Right renal pelvis (tissue), 4 donors: ENCODE results near the gene STXBP3. TPM values are rescaled to one million over a fixed set of nuclear protein-coding genes. Genes with fewer than 3 reads are reported as not detected.

Source experiments
- DNase-seq, 4 donors: peaks; one replicate each; pipeline ENCODE4 v3.0.0-alpha.2; 2013; ENCODE audit warnings: low read depth in 4 of 4, low spot score in 3 of 4, missing footprints in 1 of 4
- polyA plus RNA-seq, 4 donors: library from polyadenylated mRNA; unstranded; fragments of 120-200 nt; gene quantifications; one replicate each; pipeline ENCODE4 v1.2.1, GENCODE V29; 2013; ENCODE audit not compliant: insufficient read length in 4 of 4

STXBP3 gene
- polyA plus RNA-seq, 4 donors = 61.1 to 85.1 (median 76.3) TPM

- DNase-seq = no peak
Measured at GRCh38 chr1:108792420-108792819, 45.9 kb downstream of the STXBP3 start.

GRCh38 chr1:108799001-108799400, 52.5 kb downstream of the STXBP3 start:
- DNase-seq = no peak

GRCh38 chr1:108801101-108801500, 54.6 kb downstream of the STXBP3 start:
- DNase-seq = no peak

GRCh38 chr1:108803548-108803947, 57.1 kb downstream of the STXBP3 start:
- DNase-seq = no peak

- DNase-seq = no peak
Measured at GRCh38 chr1:108808438-108808837, 62.0 kb downstream of the STXBP3 start.

GRCh38 chr1:108811611-108812010, 65.1 kb downstream of the STXBP3 start:
- DNase-seq = no peak

GRCh38 chr1:108813326-108813725, 66.9 kb downstream of the STXBP3 start:
- DNase-seq = no peak

GRCh38 chr1:108814343-108815125, 68.1 kb downstream of the STXBP3 start:
- DNase-seq = peak in 1 of 4 donors; percentile 7

GRCh38 chr1:108815566-108815965, 69.1 kb downstream of the STXBP3 start:
- no peak for DNase-seq

- DNase-seq = peak; percentile 44 to 68 (median 61)
Measured at GRCh38 chr1:108816049-108816893, 69.8 kb downstream of the STXBP3 start.

- DNase-seq = no peak
Measured at GRCh38 chr1:108817016-108817415, 70.5 kb downstream of the STXBP3 start.

- no peak for DNase-seq
Measured at GRCh38 chr1:108817811-108818210, 71.3 kb downstream of the STXBP3 start.

- no peak for DNase-seq
Measured at GRCh38 chr1:108819878-108820277, 73.4 kb downstream of the STXBP3 start.

GRCh38 chr1:108823632-108824031, 77.2 kb downstream of the STXBP3 start:
- no peak for DNase-seq

GRCh38 chr1:108824051-108824450, 77.6 kb downstream of the STXBP3 start:
- no peak for DNase-seq

- DNase-seq = no peak
Measured at GRCh38 chr1:108826081-108826635, 79.7 kb downstream of the STXBP3 start.

- DNase-seq = peak; percentile 52 to 69 (median 60)
Measured at GRCh38 chr1:108828074-108828961, 81.8 kb downstream of the STXBP3 start.

- no peak for DNase-seq
Measured at GRCh38 chr1:108829498-108829916, 83.0 kb downstream of the STXBP3 start.

- DNase-seq = no peak
Measured at GRCh38 chr1:108830119-108831008, 83.9 kb downstream of the STXBP3 start.
